Thymus (tissue), 11 donors: ENCODE results near the gene TACR1. TPM values are rescaled to one million over a fixed set of nuclear protein-coding genes. Genes with fewer than 3 reads are reported as not detected.

Experiments
- DNase-seq, 9 donors: peaks; one replicate each; pipeline ENCODE4 v3.0.0-alpha.2; 2013; ENCODE audit warnings: low spot score in 9 of 9, low read depth in 6 of 9, missing footprints in 1 of 9
- H3K27ac ChIP-seq, 2 donors: one replicate each; pipeline ENCODE4 v1.5.1; 2013; ENCODE audit warnings: control low read depth in 1 of 2, low read depth in 1 of 2, low read length in 1 of 2, mild to moderate bottlenecking in 1 of 2, moderate library complexity in 1 of 2
- H3K27me3 ChIP-seq, 2 donors: one replicate each; pipeline ENCODE4 v1.5.1; 2013; ENCODE audit warnings: low read length in 1 of 2; ENCODE audit not compliant: control insufficient read depth in 2 of 2, insufficient read depth in 1 of 2
- H3K36me3 ChIP-seq, 2 donors: one replicate each; pipeline ENCODE4 v1.5.1; 2013; ENCODE audit warnings: low read length in 1 of 2, mild to moderate bottlenecking in 1 of 2, moderate library complexity in 1 of 2; ENCODE audit not compliant: control insufficient read depth in 2 of 2, insufficient read depth in 2 of 2
- H3K4me1 ChIP-seq, 2 donors: one replicate each; pipeline ENCODE4 v1.5.1; 2013; ENCODE audit warnings: low read length in 2 of 2; ENCODE audit not compliant: control insufficient read depth in 2 of 2, insufficient read depth in 2 of 2
- H3K4me3 ChIP-seq, 2 donors: one replicate each; pipeline ENCODE4 v1.5.1; 2013; ENCODE audit warnings: low read length in 2 of 2, control low read depth in 1 of 2, mild to moderate bottlenecking in 1 of 2
- H3K9me3 ChIP-seq, 2 donors: one replicate each; pipeline ENCODE4 v1.5.1; 2013; ENCODE audit warnings: low read length in 1 of 2, mild to moderate bottlenecking in 1 of 2; ENCODE audit not compliant: control insufficient read depth in 2 of 2, insufficient read depth in 1 of 2
- WGBS: extraction: QIAGEN DNeasy Blood & Tissue Kit; methylation state at CpG from one replicate; pipeline ENCODE4 v1.1.7; 2013; 5-methylcytosine and 5-hydroxymethylcytosine counted together
- polyA plus RNA-seq: library from polyadenylated mRNA; stranded (reverse); fragments of 200-250 nt; gene quantifications from one replicate; pipeline ENCODE4 v1.2.3, GENCODE V29; 2013
- total RNA-seq: library from RNA; stranded (reverse); fragments of 120-200 nt; gene quantifications from one replicate; pipeline ENCODE4 v1.2.4, GENCODE V29; 2013
- donor health status: healthy.

TACR1 gene
- total and polyA plus RNA-seq, 2 donors = 0.24 to 1.0 TPM

DNA sequence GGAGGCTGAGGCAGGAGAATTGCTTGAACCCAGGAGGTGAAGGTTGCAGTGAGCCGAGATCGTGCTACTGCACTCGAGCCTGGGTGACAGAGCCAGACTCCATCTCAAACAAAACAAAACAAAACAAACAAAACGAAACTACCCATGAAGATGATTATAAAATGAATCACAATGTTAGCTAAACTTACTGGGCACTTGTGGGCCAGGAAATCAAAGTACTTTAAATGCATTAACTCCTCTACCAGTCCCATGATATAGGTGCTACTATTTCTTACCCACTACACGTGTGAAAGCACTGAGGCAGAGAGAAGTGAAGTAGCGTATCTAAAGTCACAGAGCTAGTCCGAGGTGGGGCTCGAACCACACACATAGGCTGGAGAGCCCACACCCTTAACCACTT, 187.2 kb downstream of the TACR1 start:
- Histone ChIP-seq H3K9me3 (no peaks in the 10 kb centered on the region), H3K27me3 (no peaks in the 10 kb centered on the region), H3K4me1 (no peaks in the 10 kb centered on the region), H3K27ac (no peak overlapping the region), H3K36me3 (no peaks in the 10 kb centered on the region), H3K4me3 (no peak overlapping the region)
- no peak for DNase-seq
- 97% methylated on average over 8 of the region's 8 CpGs for WGBS

DNA sequence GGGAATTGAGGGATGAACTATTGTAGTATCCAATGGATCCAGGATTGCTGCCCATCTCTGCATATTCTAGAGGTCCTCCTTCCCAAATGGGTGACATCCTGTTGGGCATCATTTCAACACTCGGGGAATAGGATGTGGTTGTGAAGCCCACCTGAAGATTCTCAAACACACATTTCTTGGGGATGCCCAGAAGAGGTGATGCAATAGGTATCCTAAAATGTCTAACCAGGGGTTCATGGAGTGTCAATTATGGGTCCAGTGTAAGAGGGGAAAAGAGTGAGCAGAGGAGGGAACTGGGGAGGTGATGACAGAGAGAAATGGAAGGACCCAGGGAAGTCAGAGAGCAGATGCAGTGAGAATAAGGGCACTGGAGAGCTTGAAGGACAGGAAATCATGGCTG, 188.7 kb downstream of the TACR1 start:
- Histone ChIP-seq H3K36me3 (no peaks in the 10 kb centered on the region), H3K27ac (no peak overlapping the region), H3K4me1 (no peaks in the 10 kb centered on the region), H3K9me3 (no peaks in the 10 kb centered on the region), H3K27me3 (no peaks in the 10 kb centered on the region), H3K4me3 (no peak overlapping the region)
- no peak for DNase-seq
- 94% methylated on average over 1 of the region's 1 CpG for WGBS

- H3K9me3 ChIP-seq = no peaks in the 10 kb centered on the region
- WGBS = 97% methylated on average over 4 of the region's 4 CpGs
- DNase-seq = no peak
Measured at GRCh38 chr2:75007819-75008218, 191.5 kb downstream of the TACR1 start.

DNA sequence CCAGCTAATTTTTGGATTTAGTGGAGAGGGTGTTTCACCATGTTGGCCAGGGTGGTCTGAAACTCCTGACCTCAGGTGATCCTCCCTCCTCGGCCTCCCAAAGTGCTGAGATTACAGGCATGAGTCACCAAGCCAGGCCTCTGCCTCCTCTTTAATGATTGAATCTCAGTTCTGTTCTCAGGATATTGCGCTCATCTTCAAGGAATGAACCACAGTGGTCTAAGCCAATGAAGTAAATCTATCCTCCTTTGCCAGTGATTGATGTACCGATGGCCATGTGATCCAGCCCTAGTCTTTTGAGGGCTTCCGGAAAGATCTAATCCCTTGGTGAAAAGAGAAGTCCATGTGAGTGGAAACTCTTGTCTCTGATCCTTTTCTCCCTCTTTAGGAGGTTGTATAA, 192.3 kb downstream of the TACR1 start:
- Histone ChIP-seq H3K9me3 (no peaks in the 10 kb centered on the region), H3K4me3 (no peak overlapping the region), H3K27ac (no peak overlapping the region), H3K27me3 (no peaks in the 10 kb centered on the region), H3K4me1 (no peaks in the 10 kb centered on the region), H3K36me3 (no peaks in the 10 kb centered on the region)
- WGBS = 99% methylated on average over 4 of the region's 4 CpGs
- DNase-seq = no peak

More at GRCh38 chr2:75007819-75008218, 191.5 kb downstream of the TACR1 start:
- no peak overlapping the region for H3K4me3 ChIP-seq
- H3K4me1 ChIP-seq = no peaks in the 10 kb centered on the region
- no peak overlapping the region for H3K27ac ChIP-seq
- no peaks in the 10 kb centered on the region for H3K27me3 ChIP-seq
- no peaks in the 10 kb centered on the region for H3K36me3 ChIP-seq

GRCh38 chr2:75006041-75006440, 193.3 kb downstream of the TACR1 start:
- H3K27ac ChIP-seq = no peak overlapping the region
- no peak overlapping the region for H3K4me3 ChIP-seq
- DNase-seq = no peak
- no peaks in the 10 kb centered on the region for H3K9me3 ChIP-seq
- H3K27me3 ChIP-seq = no peaks in the 10 kb centered on the region
- H3K4me1 ChIP-seq = no peaks in the 10 kb centered on the region
- no peaks in the 10 kb centered on the region for H3K36me3 ChIP-seq

DNA sequence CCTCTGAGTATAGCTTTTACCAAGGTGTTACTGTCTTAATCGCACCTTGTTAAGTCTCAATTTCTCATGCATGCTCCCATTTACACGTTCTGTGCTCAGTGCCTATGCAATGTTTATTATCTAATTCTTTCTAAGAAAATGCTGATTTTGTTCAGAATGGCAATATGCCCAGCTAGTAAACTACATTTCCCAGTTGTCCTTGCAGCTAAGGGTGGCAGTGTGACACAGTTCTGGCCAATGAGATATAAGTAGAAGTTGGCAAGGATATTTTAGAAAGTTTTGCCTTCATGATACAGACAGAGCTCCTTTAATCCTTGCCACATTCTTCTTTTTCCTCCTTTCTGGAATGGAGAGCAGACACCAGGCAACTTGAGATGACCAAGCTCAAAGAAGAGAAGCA, 195.5 kb downstream of the TACR1 start:
- DNase-seq = no peak
- Histone ChIP-seq H3K4me1 (no peaks in the 10 kb centered on the region), H3K27ac (no peak overlapping the region), H3K27me3 (no peaks in the 10 kb centered on the region), H3K9me3 (peaks cover 0 to 2% of the 10 kb centered on the region in 2 donors), H3K4me3 (no peak overlapping the region), H3K36me3 (no peaks in the 10 kb centered on the region)
- 89% methylated on average over 2 of the region's 2 CpGs for WGBS

DNA sequence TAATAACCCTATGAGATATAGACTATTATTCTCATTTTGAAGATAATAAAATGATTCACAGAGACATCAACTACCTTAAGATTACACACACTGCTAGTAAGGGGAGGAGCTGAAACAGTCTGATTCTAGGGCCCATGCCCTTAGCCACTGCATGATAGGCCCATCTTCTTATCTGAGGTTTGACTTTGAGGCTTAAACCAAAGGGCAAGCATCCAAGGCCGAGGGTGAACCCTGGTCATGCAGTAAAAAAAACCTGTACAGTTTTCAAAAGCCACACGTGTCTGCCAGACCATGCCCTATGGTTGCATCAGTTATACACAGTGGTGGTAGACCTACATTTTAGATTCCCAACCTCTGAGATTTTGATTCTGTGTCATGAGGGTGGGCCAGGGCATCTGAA, 196.0 kb downstream of the TACR1 start:
- WGBS = 90% methylated on average over 2 of the region's 2 CpGs
- Histone ChIP-seq H3K9me3 (peaks cover 0 to 5% of the 10 kb centered on the region in 2 donors), H3K4me1 (no peaks in the 10 kb centered on the region), H3K4me3 (no peak overlapping the region), H3K27ac (no peak overlapping the region), H3K36me3 (no peaks in the 10 kb centered on the region), H3K27me3 (no peaks in the 10 kb centered on the region)
- DNase-seq = no peak

DNA sequence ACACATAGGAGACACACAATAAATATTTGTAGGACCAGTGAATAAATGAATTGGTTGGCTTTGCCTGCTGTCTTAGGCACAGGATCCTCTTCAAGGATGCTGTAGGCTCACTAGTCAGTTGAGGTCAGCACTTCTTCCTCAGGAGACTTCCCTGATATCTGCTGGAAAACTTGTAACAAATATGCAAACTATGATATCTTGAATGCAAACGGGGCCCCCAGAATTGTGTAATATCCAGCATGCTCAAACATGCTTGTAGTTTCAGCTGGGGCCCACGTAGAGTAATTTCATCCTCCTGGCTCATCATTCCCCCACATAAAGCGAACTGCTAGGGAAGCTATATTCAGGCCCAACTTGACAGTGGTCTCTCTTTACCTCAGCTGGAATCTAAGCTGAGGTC, 197.3 kb downstream of the TACR1 start:
- H3K4me3 ChIP-seq = no peak overlapping the region
- H3K4me1 ChIP-seq = no peaks in the 10 kb centered on the region
- WGBS = 93% methylated on average over 3 of the region's 3 CpGs
- H3K9me3 ChIP-seq = peaks cover 0 to 5% of the 10 kb centered on the region in 2 donors
- H3K36me3 ChIP-seq = no peaks in the 10 kb centered on the region
- peak in 1 of 9 donors; percentile 12 for DNase-seq
- no peaks in the 10 kb centered on the region for H3K27me3 ChIP-seq
- H3K27ac ChIP-seq = no peak overlapping the region

DNA sequence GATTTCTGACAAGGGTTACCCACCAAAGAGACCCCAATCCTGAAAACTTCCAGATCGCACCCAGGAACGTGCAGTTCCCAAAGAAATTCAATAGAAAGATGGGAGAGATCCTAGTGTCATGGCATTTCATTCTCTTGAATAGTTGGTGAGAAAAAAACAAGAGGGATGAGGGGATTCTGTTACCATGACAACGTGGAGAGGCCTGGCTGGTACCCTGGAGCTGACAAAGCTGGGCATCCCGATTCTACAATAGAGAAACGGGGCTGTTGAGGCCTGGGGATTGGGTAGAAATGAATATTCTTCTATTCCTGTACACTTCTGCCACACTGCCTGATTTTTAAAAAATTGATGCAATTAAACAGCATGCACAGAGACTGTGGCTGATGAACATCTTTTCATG, 199.9 kb downstream of the TACR1 start:
- no peak for DNase-seq
- no peak overlapping the region for H3K27ac ChIP-seq
- no peaks in the 10 kb centered on the region for H3K36me3 ChIP-seq
- no peak overlapping the region for H3K4me3 ChIP-seq
- H3K4me1 ChIP-seq = no peaks in the 10 kb centered on the region
- 97% methylated on average over 5 of the region's 5 CpGs for WGBS
- no peaks in the 10 kb centered on the region for H3K27me3 ChIP-seq
- peaks cover 0 to 5% of the 10 kb centered on the region in 2 donors for H3K9me3 ChIP-seq
